Measurements from ENCODE around the gene CALHM6. TPM values are rescaled to one million over a fixed set of nuclear protein-coding genes. Genes with fewer than 3 reads are reported as not detected.

CALHM6 gene
- 1 to 10 TPM; 2.7 to 4.0 (median 3.2) TPM for polyA plus RNA-seq (ENCODE audit: insufficient read length in 3 of 3)

GRCh38 chr6:116461331-116461931, at the start of gene CALHM6:
Gene CALHM6, plus strand, starts transcription at chr6:116461375. Its CDS starts 555 bp downstream, at chr6:116461930.
- DNase-seq (ENCODE audit: low read depth in 3 of 3, low spot score in 2 of 3): no peak

GRCh38 chr6:116412270-116412669, 48.9 kb upstream of the CALHM6 start:
- DNase-seq (ENCODE audit: low read depth in 3 of 3, low spot score in 2 of 3): no peak

- no peak for DNase-seq (ENCODE audit: low read depth in 3 of 3, low spot score in 2 of 3)
Observed at GRCh38 chr6:116413357-116413756, 47.8 kb upstream of the CALHM6 start.

GRCh38 chr6:116417661-116418060, 43.5 kb upstream of the CALHM6 start:
- no peak for DNase-seq (ENCODE audit: low read depth in 3 of 3, low spot score in 2 of 3)

- DNase-seq (ENCODE audit: low read depth in 3 of 3, low spot score in 2 of 3): no peak
Observed at GRCh38 chr6:116419069-116419786, 41.9 kb upstream of the CALHM6 start.

- DNase-seq (ENCODE audit: low read depth in 3 of 3, low spot score in 2 of 3): no peak
Observed at GRCh38 chr6:116420341-116420740, 40.8 kb upstream of the CALHM6 start.

- DNase-seq (ENCODE audit: low read depth in 3 of 3, low spot score in 2 of 3): no peak
Observed at GRCh38 chr6:116422238-116422637, 38.9 kb upstream of the CALHM6 start.

- no peak for DNase-seq (ENCODE audit: low read depth in 3 of 3, low spot score in 2 of 3)
Observed at GRCh38 chr6:116424001-116424400, 37.2 kb upstream of the CALHM6 start.

GRCh38 chr6:116426551-116426950, 34.6 kb upstream of the CALHM6 start:
- no peak for DNase-seq (ENCODE audit: low read depth in 3 of 3, low spot score in 2 of 3)

GRCh38 chr6:116429111-116429510, 32.1 kb upstream of the CALHM6 start:
- DNase-seq (ENCODE audit: low read depth in 3 of 3, low spot score in 2 of 3): no peak

GRCh38 chr6:116430860-116431259, 30.3 kb upstream of the CALHM6 start:
- DNase-seq (ENCODE audit: low read depth in 3 of 3, low spot score in 2 of 3): no peak

GRCh38 chr6:116431964-116432595, 29.1 kb upstream of the CALHM6 start:
- no peak for DNase-seq (ENCODE audit: low read depth in 3 of 3, low spot score in 2 of 3)

- no peak for DNase-seq (ENCODE audit: low read depth in 3 of 3, low spot score in 2 of 3)
Observed at GRCh38 chr6:116433206-116433712, 27.9 kb upstream of the CALHM6 start.

- DNase-seq (ENCODE audit: low read depth in 3 of 3, low spot score in 2 of 3): no peak
Observed at GRCh38 chr6:116434056-116434725, 27.0 kb upstream of the CALHM6 start.

- no peak for DNase-seq (ENCODE audit: low read depth in 3 of 3, low spot score in 2 of 3)
Observed at GRCh38 chr6:116436586-116436985, 24.6 kb upstream of the CALHM6 start.

- no peak for DNase-seq (ENCODE audit: low read depth in 3 of 3, low spot score in 2 of 3)
Observed at GRCh38 chr6:116437656-116438055, 23.5 kb upstream of the CALHM6 start.

- peak in 1 of 3 donors; percentile 27 for DNase-seq (ENCODE audit: low read depth in 3 of 3, low spot score in 2 of 3)
Observed at GRCh38 chr6:116438590-116439448, 22.4 kb upstream of the CALHM6 start.

- DNase-seq (ENCODE audit: low read depth in 3 of 3, low spot score in 2 of 3): no peak
Observed at GRCh38 chr6:116439522-116440051, 21.6 kb upstream of the CALHM6 start.

- no peak for DNase-seq (ENCODE audit: low read depth in 3 of 3, low spot score in 2 of 3)
Observed at GRCh38 chr6:116443105-116443504, 18.1 kb upstream of the CALHM6 start.

GRCh38 chr6:116444092-116444491, 17.1 kb upstream of the CALHM6 start:
- no peak for DNase-seq (ENCODE audit: low read depth in 3 of 3, low spot score in 2 of 3)

All from right renal cortex interstitium (tissue), 3 donors.